Brain microvascular endothelial cell (primary cell): ENCODE results near the gene TEX2.
"Not testable (repeated sequence)": the region's sequence is repeated elsewhere in the genome, so short reads cannot be mapped to it uniquely, and the experiment has no call there.

ENCODE experiments used
- DNase-seq: peaks from one replicate; pipeline ENCODE4 v3.0.0-alpha.2; 2020
- H3K27ac ChIP-seq: fragments of 250-450 bp; sonication (Bioruptor Pico); 2 replicates; pipeline ENCODE4 v1.5.1; 2020; ENCODE audit warnings: mild to moderate bottlenecking, moderate library complexity
- H3K27me3 ChIP-seq: fragments of 250-450 bp; sonication (Bioruptor Pico); replicated peaks from 2 replicates; pipeline ENCODE4 v1.5.1; 2020; ENCODE audit warnings: mild to moderate bottlenecking
- H3K36me3 ChIP-seq: fragments of 250-450 bp; sonication (Bioruptor Pico); replicated peaks from 2 replicates; pipeline ENCODE4 v1.5.1; 2020; ENCODE audit warnings: mild to moderate bottlenecking
- H3K4me3 ChIP-seq: 2 replicates; pipeline ENCODE4 v1.5.1; 2011; ENCODE audit warnings: low read depth, mild to moderate bottlenecking, control low read depth, low read length, moderate library complexity
- CTCF ChIP-seq: IDR thresholded peaks from 2 replicates; pipeline ENCODE4 v1.5.1; 2011; ENCODE audit warnings: low read depth, mild to moderate bottlenecking, moderate library complexity, low read length, control low read depth, inconsistent platforms; ENCODE audit errors: missing control alignments
- in situ Hi-C: cut with HindIII; loops from 2 replicates; pipeline ENCODE4 v1.10.0; 2017; ENCODE audit warnings: low sequenced_read_pairs, low pct_ligation_motif_present

TEX2 gene

DNA sequence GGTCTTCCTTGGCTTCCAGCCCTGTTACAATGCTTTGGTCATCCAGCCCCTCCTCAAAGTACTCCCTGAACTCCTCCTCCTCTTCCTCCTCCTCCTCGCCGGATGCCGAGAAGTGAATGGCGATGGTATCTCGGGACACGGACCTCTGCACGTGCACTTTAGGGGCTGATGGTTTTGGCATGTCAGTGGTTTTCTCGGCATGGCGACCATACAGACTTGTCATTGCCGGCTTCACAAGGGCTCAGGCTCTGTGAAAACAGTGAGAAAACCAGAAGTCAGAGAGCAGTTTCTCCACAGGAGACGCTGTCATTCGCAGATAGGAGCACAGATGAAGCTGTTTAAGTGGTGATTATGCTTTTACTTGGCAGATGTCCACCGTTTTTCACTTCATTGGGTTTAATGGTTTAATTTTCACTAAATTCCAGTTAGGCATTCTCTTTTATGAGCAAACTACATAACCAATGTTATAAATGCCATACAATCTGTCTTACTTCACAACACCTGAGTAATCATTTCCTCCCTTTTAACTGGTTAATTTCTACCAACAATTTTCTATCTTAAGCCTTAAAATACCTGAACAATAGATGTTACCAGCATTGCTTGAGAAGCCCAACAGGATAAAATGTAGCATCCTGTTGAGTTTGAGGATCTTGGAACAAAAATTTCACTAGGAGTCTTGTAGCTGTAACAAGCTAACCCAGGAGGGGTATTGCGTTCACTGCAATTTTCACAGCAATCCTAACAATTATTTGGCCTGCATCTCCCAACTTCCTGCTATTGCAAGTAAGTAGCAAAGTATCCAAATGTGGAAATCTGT is 48.9 kb downstream of the TEX2 start:
- no peak for TF ChIP-seq CTCF
- DNase-seq, result peak; percentile 40
- Histone ChIP-seq H3K27ac (no peak overlapping the region), H3K4me3 (no peak overlapping the region), H3K36me3 (no peaks in the 10 kb centered on the region), H3K27me3 (no peaks in the 10 kb centered on the region)
- in situ Hi-C loops, result no loop called here

DNA sequence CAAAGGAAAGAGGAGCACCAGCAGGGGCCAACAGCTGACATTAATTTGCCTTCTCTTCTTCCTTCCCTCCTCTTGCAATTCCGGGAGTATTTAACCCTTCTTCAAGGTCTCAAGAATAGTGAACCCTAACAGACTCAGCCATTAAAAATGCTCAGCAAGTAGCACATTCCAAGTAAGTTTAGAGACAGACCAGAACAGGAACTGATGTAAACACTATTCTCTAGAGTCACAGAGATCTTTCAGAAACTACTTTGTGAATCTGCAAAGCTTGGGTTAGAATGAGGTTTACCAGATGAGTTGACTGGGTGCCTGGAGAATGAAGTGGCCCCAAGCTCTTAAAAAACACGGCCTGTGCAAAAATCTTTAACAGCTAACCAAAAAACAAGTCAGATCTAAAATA is 50.9 kb downstream of the TEX2 start:
- no peaks in the 10 kb centered on the region for H3K27me3 ChIP-seq
- TF ChIP-seq CTCF, result no peak
- no peak overlapping the region for H3K4me3 ChIP-seq
- in situ Hi-C loops, result no loop called here
- H3K36me3 ChIP-seq, result no peaks in the 10 kb centered on the region
- peak; percentile 37 for DNase-seq
- H3K27ac ChIP-seq, result peak overlapping the region; percentile 47

DNA sequence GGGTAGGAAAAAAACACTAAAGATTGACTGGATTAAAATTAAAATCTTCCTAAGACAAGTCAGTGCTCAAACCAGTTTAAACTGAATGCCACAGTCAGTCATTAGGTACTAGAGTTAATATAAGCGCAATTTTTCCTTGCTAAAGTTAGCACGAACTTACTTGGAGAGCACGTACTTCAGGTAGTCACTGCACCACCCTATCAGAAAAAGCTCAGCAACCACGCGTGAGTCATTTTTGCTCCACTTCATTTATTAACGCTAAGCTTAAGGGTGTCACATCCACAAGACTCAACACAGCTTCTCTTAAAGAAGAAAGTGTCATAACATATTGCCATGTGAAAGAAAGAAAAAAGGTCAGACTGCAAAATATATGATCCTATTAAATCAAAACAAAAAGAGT is 53.1 kb downstream of the TEX2 start:
- no peak overlapping the region for H3K27ac ChIP-seq
- no peak for TF ChIP-seq CTCF
- in situ Hi-C loops, result no loop called here
- DNase-seq, result no peak
- H3K27me3 ChIP-seq, result no peaks in the 10 kb centered on the region
- H3K4me3 ChIP-seq, result no peak overlapping the region
- H3K36me3 ChIP-seq, result no peaks in the 10 kb centered on the region

DNA sequence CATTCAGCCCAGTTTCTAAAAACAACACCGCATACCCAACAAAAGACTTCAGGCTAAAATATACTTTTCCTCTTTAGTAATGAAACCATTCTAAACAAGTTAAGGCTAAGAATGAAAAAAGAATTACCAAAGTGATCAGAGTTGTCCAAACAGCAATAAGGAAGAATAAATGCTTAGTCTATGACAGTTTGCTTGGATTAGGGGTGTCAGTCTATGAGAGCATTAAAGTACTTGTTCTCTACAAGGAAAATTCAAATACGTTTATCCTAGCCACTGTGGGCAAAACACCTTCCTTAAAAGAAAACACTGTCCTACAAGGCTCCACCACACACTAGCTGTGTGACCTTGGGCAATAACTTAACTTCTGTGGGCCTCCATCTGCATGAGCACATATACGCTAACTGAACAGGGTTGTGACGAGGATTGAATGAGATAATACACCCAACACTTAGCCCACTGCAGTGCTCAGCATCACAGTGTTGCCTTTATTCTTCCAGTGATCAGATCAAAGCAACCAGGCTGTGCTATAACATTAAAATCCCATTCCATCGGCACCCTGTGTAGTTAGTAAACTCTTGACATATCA is 53.6 kb downstream of the TEX2 start:
- Histone ChIP-seq H3K4me3 (no peak overlapping the region), H3K36me3 (no peaks in the 10 kb centered on the region), H3K27ac (no peak overlapping the region), H3K27me3 (no peaks in the 10 kb centered on the region)
- in situ Hi-C loops, result no loop called here
- TF ChIP-seq CTCF, result no peak
- DNase-seq, result no peak

DNA sequence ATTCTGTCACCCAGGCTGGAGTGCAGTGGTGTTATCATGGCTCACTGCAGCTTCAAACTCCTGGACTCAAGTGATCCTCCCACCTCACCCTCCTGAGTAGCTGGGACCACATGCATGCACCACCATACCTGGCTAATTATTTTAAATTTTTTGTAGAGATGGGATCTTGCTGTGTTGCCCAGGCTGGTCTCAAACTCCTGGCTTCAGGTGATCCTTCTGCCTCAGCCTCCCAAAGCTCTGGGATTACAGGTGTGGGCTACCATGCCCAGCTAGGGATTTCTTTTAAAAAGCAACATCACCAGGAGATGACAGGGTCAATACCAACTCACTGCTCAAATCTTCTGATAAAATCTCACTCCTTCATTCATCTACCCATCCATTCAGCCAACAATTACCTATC is 54.4 kb downstream of the TEX2 start:
- H3K4me3 ChIP-seq, H3K27me3 ChIP-seq: not testable (repeated sequence)

GRCh38 chr17:64205804-64206203 is 57.3 kb downstream of the TEX2 start:
- no peak for DNase-seq
- TF ChIP-seq CTCF, result no peak
- no peaks in the 10 kb centered on the region for H3K27me3 ChIP-seq
- H3K36me3 ChIP-seq, result no peaks in the 10 kb centered on the region
- H3K4me3 ChIP-seq, result no peak overlapping the region
- in situ Hi-C loops, result no loop called here
- no peak overlapping the region for H3K27ac ChIP-seq

More for the DNA sequence above, 54.4 kb downstream of the TEX2 start:
- H3K27ac ChIP-seq, H3K36me3 ChIP-seq, in situ Hi-C loops, DNase-seq: not testable (repeated sequence)
